Chondrocyte (in vitro differentiated cells): ENCODE measurements around the gene PLEKHA5. TPM values are rescaled to one million over a fixed set of nuclear protein-coding genes. Genes with fewer than 3 reads are reported as not detected.

Source experiments
- DNase-seq: peaks from one replicate; pipeline ENCODE4 v3.0.0; 2021; ENCODE audit warnings: mixed read lengths, low spot score
- H3K27ac Mint-ChIP-seq: one replicate; pipeline ENCODE4 v1.8.0; 2021; ENCODE audit warnings: mild to moderate bottlenecking, moderate library complexity, mixed read lengths; ENCODE audit not compliant: unreplicated experiment
- H3K27me3 Mint-ChIP-seq: 2 replicates; pipeline ENCODE4 v1.8.0; 2021; ENCODE audit warnings: low read depth, mixed read lengths
- H3K36me3 Mint-ChIP-seq: 2 replicates; pipeline ENCODE4 v1.8.0; 2021; ENCODE audit warnings: low read depth, mixed read lengths
- H3K4me1 Mint-ChIP-seq: 2 replicates; pipeline ENCODE4 v1.8.0; 2021; ENCODE audit warnings: low read depth, mild to moderate bottlenecking, mixed read lengths
- H3K4me3 Mint-ChIP-seq: one replicate; pipeline ENCODE4 v1.8.0; 2021; ENCODE audit warnings: mild to moderate bottlenecking, moderate library complexity, mixed read lengths; ENCODE audit not compliant: unreplicated experiment
- H3K9me3 Mint-ChIP-seq: 2 replicates; pipeline ENCODE4 v1.8.0; 2021; ENCODE audit warnings: low read depth, mixed read lengths
- CTCF ChIP-seq: fragments of 200-600 bp; sonication (generic); IDR thresholded peaks from 2 replicates; pipeline ENCODE4 v1.5.0; 2021; ENCODE audit warnings: antibody characterized with exemption, mild to moderate bottlenecking, moderate library complexity
- total RNA-seq: library from RNA; stranded (reverse); gene quantifications from 3 replicates; pipeline ENCODE4 v1.2.1, GENCODE V29; 2021

Gene PLEKHA5
- total RNA-seq, 1 donor from 2014 or later = 8.9 TPM

DNA sequence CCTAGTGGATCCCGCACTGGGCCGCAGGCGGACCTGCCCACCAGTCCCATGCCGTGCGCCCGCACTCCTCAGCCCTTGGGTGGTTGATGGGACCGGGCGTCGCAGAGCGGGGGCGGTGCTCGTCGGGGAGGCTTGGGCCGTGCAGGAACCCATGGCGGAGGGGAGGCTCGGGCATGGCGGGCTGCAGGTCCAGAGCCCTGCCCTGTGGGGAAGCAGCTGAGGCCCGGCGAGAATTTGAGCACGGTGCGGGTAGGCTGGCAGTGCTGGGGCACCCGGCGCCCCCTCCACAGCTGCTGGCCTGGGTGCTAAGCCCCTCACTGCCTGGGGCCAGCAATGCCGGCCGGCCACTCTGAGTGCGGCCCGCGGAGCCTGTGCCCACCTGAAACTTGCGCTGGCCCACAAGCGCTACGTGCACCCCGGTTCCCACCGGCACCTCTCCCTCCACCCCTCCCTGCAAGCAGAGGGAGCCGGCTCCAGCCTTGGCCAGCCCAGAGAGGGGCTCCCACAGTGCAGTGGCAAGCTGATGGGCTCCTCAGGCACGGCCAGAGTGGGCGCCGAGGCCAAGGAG lies 100.8 kb downstream of the PLEKHA5 start:
- DNase-seq = no peak
- Mint-ChIP-seq H3K4me1 (peaks cover 35% of the 10 kb centered on the region), H3K27me3 (no peaks in the 10 kb centered on the region), H3K36me3 (no peaks in the 10 kb centered on the region), H3K4me3 (no peak overlapping the region), H3K27ac (no peak overlapping the region), H3K9me3 (no peaks in the 10 kb centered on the region)
- no peak for TF ChIP-seq CTCF

DNA sequence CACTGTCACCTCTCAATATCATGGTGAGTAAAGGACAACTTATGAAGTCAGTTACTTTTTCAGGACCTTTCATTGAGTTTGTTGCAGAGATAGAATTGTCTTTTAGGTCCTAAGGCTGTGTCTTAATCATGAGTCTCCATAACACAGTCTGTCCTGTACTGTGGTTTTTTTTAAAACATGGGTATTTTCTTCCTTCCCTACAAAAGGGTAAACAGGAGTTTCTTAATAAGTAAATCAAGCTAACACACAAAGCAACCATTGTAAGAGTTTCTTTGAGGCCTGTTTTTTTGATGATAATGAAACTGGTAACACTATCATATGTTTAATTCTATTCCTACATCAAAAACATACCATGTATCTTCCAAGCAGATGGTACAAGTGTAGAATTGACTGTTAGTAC lies 101.4 kb downstream of the PLEKHA5 start:
- TF ChIP-seq CTCF = no peak
- H3K36me3 Mint-ChIP-seq = no peaks in the 10 kb centered on the region
- H3K4me3 Mint-ChIP-seq = no peak overlapping the region
- no peak for DNase-seq
- peaks cover 40% of the 10 kb centered on the region for H3K4me1 Mint-ChIP-seq
- no peaks in the 10 kb centered on the region for H3K27me3 Mint-ChIP-seq
- no peaks in the 10 kb centered on the region for H3K9me3 Mint-ChIP-seq
- no peak overlapping the region for H3K27ac Mint-ChIP-seq

GRCh38 chr12:19234171-19234704 lies 104.7 kb downstream of the PLEKHA5 start:
- Mint-ChIP-seq H3K36me3 (no peaks in the 10 kb centered on the region), H3K4me3 (no peak overlapping the region), H3K9me3 (no peaks in the 10 kb centered on the region), H3K27me3 (no peaks in the 10 kb centered on the region), H3K4me1 (peaks cover 47% of the 10 kb centered on the region), H3K27ac (peak overlapping the region; percentile 95)
- no peak for TF ChIP-seq CTCF
- DNase-seq = no peak

- Mint-ChIP-seq H3K9me3 (no peaks in the 10 kb centered on the region), H3K4me3 (peak overlapping the region; percentile 36)
These were observed 105.7 kb downstream of the PLEKHA5 start for GRCh38 chr12:19234981-19235871.

More at GRCh38 chr12:19234981-19235871, 105.7 kb downstream of the PLEKHA5 start:
- no peaks in the 10 kb centered on the region for H3K27me3 Mint-ChIP-seq
- H3K27ac Mint-ChIP-seq = peak overlapping the region; percentile 95
- peaks cover 56% of the 10 kb centered on the region for H3K4me1 Mint-ChIP-seq
- H3K36me3 Mint-ChIP-seq = no peaks in the 10 kb centered on the region
- no peak for DNase-seq
- no peak for TF ChIP-seq CTCF
